Measurements from ENCODE around the gene NANS. TPM values are rescaled to one million over a fixed set of nuclear protein-coding genes. Genes with fewer than 3 reads are reported as not detected.
"Not testable (repeated sequence)": the region's sequence is repeated elsewhere in the genome, so short reads cannot be mapped to it uniquely, and the experiment has no call there.

The NANS gene
- total RNA-seq, 1 donor from 2014 or later: 53.8 TPM

- no peak for TF ChIP-seq CTCF (IDR thresholded peaks at IDR 0.05)
- no peak overlapping the region for H3K27ac ChIP-seq
- H3K27me3 ChIP-seq: no peaks in the 10 kb centered on the region
- DNase-seq (no peak), ATAC-seq (no peak)
- H3K4me3 ChIP-seq: no peak overlapping the region
- no peaks in the 10 kb centered on the region for H3K4me1 ChIP-seq
- no peaks in the 10 kb centered on the region for H3K9me3 ChIP-seq
- H3K36me3 ChIP-seq: peaks cover 57% of the 10 kb centered on the region
- intact Hi-C loops (cut with DNase I): no loop called here
Observed at GRCh38 chr9:98019098-98019497, 37.4 kb upstream of the NANS start.

GRCh38 chr9:98019869-98020268 lies 36.7 kb upstream of the NANS start:
- H3K4me1 ChIP-seq; H3K9me3 ChIP-seq; H3K4me3 ChIP-seq; H3K27ac ChIP-seq; DNase-seq; ATAC-seq; intact Hi-C loops (cut with DNase I); H3K27me3 ChIP-seq: not testable (repeated sequence)
- peaks cover 49% of the 10 kb centered on the region for H3K36me3 ChIP-seq

- DNase-seq (no peak), ATAC-seq (no peak)
- no peaks in the 10 kb centered on the region for H3K9me3 ChIP-seq
- H3K4me1 ChIP-seq: no peaks in the 10 kb centered on the region
- peaks cover 42% of the 10 kb centered on the region for H3K36me3 ChIP-seq
- H3K27me3 ChIP-seq: no peaks in the 10 kb centered on the region
- no peak for TF ChIP-seq CTCF (IDR thresholded peaks at IDR 0.05)
- intact Hi-C loops (cut with DNase I): no loop called here
- H3K4me3 ChIP-seq: no peak overlapping the region
- no peak overlapping the region for H3K27ac ChIP-seq
Observed at GRCh38 chr9:98020476-98021145, 35.9 kb upstream of the NANS start.

- no peak for DNase-seq
- peaks cover 33% of the 10 kb centered on the region for H3K36me3 ChIP-seq
Observed at GRCh38 chr9:98021306-98022040, 35.1 kb upstream of the NANS start.

GRCh38 chr9:98022447-98022846 lies 34.1 kb upstream of the NANS start:
- no peak for TF ChIP-seq CTCF (IDR thresholded peaks at IDR 0.05)
- intact Hi-C loops (cut with DNase I): no loop called here
- Histone ChIP-seq H3K4me3 (no peak overlapping the region), H3K4me1 (no peaks in the 10 kb centered on the region), H3K9me3 (no peaks in the 10 kb centered on the region), H3K27ac (no peak overlapping the region), H3K27me3 (no peaks in the 10 kb centered on the region), H3K36me3 (peaks cover 23% of the 10 kb centered on the region)
- DNase-seq (no peak), ATAC-seq (no peak)

More at GRCh38 chr9:98021306-98022040, 35.1 kb upstream of the NANS start:
- no peak for TF ChIP-seq CTCF (IDR thresholded peaks at IDR 0.05)
- no peak overlapping the region for H3K27ac ChIP-seq
- ATAC-seq: no peak
- H3K4me1 ChIP-seq: no peaks in the 10 kb centered on the region
- H3K4me3 ChIP-seq: no peak overlapping the region
- no peaks in the 10 kb centered on the region for H3K27me3 ChIP-seq
- intact Hi-C loops (cut with DNase I): no loop called here
- no peaks in the 10 kb centered on the region for H3K9me3 ChIP-seq

GRCh38 chr9:98024702-98025101 lies 31.8 kb upstream of the NANS start:
- Histone ChIP-seq H3K36me3 (peaks cover under 1% of the 10 kb centered on the region), H3K9me3 (no peaks in the 10 kb centered on the region), H3K27ac (no peak overlapping the region), H3K4me1 (no peaks in the 10 kb centered on the region), H3K27me3 (no peaks in the 10 kb centered on the region), H3K4me3 (no peak overlapping the region)
- DNase-seq (no peak), ATAC-seq (no peak)
- TF ChIP-seq CTCF (IDR thresholded peaks at IDR 0.05): no peak
- intact Hi-C loops (cut with DNase I): no loop called here

All from upper lobe of right lung (tissue), 1 donor.